Activated gamma-delta T cell (primary cell): ENCODE results near the gene PTGIR.

Experiments
- DNase-seq: peaks from one replicate; lab custom pipeline; 2025; lab: John Stamatoyannopoulos, UW

Gene PTGIR

DNA sequence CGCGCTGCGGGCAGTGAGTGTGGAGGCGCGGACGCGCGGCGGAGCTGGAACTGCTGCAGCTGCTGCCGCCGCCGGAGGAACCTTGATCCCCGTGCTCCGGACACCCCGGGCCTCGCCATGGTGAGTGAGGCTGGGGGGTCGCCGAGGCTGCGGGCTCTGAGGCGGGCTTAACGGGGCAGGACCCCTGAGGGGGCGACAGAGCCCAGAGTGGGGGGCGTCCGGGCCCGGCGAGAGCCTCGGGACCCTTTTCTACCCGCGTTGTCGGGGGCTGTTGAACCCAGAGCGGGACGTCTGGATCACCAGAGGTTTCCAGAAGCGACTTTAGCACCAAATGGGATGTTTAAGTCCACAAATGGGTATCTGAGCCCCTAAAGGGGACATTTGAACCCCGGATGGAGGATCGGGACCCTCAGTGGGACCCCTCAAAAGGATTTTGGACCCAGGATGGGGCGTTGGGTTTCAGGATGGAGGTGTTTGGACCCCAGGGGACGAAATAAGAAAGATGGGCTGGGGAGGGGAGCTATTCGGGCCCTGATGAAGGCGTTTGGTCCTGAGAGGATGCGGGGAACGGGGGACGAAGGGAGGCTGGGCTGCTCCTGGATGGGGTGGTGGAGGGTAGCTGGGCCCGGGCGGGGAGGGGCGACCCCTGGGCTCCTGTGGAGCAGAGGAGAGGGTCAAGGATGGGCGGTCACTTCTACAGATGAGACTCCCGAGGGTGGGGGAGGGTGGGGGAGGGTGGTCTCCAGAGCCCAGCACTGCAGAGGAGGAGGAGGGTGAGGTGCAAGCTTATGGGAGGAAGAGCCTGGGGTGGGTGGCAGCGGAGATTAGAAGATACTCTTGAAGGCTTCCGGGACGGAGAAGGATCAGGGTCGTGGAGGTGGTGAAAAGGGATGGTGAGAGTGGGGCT, 23.3 kb downstream of the PTGIR start, which contains the start of gene CALM3:
Gene CALM3 (plus strand): TSS at position 13 of the 907 bp plus-strand sequence. CDS start 105 bp downstream, at position 118.
- no peak for DNase-seq

DNA sequence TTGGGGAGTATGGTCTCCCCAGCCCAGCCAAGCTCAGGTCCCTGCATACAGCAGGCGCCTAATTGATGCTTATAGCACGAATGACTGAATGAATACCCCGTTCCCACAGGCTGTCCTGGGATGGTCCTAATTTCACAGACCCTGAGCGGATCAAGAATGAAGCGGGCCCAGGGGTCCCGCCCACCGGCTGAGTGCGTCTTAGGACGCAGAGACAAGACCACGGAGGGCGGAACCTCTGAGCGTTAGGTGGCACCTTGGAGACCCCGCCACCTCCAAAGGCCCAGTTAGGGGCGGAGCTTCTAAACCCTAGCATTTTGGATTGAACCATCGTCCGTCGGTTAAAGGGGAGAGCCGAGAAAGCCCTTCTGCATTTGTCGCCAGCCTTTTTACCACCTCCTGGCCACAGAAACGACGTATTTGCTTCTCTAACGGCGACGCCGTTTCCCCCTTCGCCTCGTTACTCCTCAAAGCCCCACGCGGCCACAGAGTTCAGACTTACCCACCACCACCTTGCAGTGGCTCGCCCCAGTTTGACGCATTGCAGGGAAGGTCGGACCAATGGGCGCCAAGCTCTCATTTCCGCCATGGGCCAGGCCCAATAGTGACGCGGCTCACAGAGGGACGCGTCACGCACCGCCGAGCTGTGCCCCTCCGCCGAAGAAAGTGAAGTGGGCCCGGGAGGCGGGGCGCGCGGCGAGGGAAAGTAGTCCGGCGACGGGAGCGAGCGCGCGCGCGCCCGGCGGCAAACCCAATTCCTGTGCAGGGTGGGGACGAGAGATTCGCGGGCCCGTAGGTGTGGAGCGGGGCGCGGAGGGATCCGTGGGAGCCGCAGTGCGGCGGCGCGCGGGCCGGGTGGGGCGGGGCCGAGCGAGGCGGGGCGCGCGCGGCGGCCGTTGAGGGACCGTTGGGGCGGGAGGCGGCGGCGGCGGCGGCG, 24.2 kb downstream of the PTGIR start:
- DNase-seq = peak; percentile 98

DNA sequence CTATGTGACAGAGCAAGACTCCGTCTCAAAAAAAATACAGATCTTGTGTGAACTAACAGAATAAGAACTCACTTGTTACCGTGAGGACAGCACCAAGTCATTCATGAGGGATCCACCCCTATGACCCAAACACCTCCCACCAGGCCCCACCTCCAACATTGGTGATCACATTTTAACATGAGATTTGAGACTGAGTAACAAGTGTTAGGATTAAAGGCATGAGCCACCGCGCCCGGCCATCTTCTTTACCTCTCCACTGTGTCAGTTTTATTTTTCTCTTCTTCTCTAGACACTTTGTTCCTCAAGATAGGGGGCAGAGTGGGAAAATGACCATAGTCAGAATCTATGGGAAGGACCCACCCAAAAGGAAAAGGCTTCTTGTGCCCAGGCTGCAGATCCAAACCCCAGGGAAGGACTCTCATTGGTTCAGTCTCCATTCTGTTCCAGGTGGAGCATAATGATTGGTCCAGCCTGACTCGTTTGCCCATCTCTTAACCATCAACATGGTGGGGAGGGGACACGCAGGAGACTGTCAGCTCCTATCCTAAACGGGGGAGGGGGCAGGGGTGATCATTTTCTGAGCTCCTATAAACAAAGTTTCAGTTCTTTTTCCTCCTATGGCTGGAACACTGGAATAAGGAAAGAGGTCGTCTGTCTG, 25.0 kb downstream of the PTGIR start:
- no peak for DNase-seq

DNA sequence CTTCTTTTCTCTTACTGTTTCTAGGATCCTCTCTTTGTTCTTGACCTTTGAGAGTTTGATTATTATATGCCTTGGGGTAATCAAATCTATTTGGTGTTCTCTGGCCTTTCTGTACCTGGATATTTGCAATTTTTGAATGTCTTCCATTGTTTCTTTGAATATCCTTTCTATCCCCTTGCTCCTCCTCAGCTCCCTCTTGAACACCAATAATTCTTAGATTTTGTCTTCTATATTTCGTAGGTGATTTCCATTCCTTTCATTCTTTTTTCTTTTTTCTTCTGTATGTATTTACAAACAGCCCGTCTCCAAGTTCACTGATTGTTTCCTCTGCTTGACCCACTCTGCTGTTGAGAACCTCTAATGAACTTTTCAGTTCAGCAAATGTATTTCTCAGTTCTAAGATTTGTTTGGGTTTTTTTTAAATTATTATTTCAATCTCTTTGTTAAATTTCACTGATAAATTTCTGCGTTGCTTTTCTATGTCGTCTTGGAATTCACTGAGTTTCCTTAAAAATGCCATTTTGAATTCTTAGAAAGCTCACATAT, 26.4 kb downstream of the PTGIR start:
- DNase-seq = no peak

DNA sequence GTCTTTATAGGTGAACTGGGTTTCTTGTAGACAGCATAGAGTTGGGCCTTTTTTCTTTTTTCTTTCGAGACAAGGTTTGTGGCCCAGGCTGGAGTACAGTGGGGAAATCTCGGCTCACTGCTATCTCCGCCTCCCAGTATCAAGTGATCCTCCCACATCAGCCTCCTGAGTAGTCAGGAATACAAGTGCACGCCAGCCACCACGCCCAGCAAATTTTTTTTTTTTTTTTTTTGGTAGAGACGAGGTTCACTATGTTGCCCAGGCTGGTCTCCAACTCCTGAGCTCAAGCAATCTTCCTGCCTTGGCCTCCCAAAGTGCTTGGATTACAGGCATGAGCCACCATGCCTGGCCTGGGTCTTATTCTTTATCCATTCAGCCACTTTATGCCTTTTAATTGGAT, 28.9 kb downstream of the PTGIR start:
- no peak for DNase-seq

DNA sequence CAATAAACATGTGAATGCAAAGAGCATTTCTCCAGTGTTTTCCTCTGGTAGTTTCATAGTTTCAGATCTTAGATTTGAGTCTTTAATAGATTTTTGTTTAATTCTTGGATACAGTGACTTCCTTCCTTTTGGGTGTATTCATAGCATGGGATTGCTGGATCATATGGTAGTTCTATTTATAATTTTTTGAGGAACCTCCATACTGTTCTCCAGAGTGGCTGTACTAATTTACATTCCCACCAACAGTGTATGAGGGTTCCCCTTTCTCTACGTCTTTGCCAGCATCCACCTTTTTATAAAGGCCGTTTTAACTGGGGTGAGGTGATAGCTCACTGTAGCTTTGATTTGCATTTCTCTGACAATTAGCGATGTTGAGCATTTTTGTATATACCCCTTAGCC, 33.0 kb downstream of the PTGIR start:
- no peak for DNase-seq

DNA sequence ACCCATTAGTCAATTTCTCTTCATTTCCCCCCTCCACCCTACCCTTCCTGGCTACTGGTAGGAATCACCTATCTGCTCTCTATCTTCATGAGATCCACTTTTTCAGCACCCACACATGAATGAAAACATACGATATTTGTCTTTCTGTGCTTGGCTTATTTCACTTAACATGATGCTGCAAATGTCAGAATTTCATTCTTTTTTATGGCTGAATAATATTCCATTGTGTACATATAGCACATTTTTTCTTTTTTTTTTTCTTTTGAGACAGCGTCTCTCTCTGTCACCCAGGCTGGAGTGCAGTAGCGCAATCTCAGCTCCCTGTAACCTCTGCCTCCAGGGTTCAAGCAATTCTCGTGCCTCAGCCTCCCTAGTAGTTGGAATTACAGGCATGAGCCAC, 33.6 kb downstream of the PTGIR start:
- no peak for DNase-seq

DNA sequence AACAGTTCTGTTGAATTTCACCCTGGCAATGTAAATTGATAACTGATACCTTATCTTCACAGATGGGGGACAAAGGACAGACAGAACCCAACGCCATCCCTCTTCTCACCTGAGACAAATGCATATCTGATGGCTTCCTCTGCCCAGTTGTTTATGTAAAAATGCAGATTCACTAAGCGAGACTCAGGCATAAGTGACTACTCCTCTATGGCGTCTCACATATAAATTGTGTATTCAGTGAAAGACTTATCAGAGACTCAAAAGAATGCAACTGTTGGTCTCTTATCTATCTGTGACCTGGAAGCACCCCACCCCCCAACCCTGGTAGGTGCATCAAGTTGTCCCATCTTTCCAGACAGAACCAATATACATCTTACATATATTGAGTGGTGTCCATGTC, 37.0 kb downstream of the PTGIR start:
- no peak for DNase-seq

DNA sequence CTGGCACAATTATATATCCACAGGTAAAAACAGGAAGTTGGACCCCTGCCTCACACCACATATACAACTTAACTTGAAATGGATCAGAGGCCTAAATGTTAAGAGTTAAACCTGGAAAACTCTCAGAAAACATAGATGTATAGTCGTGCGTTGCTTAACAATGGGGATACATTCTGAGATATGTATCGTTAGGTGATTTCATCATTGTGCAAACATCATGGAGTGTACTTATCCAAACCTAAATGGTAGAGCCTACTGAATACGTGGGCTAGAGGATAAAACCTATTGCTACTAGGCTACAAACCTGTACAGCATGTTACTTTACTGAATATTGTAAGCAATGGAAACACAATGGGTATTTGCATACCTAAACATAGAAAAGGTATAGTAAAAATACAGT, 38.6 kb downstream of the PTGIR start:
- DNase-seq = no peak

DNA sequence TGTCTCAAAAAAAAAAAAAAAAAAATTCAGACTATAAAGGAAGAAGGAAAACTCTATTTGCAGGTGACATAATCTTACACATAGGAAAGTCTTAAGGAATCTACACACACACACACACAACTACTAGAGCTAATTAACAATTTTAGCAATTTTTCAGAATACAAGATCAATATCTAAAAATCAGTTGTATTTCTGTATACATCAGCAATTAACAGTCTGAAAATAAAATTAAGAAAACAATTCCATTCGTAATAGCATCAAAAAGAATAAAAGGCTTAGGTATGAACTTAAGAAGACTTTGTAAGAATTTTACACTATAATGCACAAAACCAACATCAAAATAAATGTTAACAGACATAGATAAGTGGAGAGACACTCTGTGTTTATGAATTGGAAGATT, 39.4 kb downstream of the PTGIR start:
- no peak for DNase-seq

DNA sequence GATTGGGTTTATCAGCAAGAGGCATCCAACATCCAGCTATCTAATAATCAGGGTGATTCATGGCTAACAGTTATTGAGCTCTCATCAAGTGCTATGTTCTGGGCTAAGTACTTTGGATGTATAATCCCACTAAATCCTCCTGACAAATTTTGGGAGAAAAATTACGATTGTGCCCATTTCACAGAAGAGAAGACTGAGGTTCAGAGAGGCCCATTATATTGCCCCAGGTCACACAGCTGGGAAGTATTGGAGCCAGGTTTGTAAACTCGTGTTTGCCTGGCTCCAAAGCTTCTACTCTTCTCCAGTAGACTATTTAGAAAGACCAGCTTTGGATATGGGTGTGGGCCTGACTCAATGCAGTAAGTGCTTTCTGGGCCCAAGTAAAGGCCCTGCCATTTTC, 44.6 kb downstream of the PTGIR start:
- DNase-seq = no peak

DNA sequence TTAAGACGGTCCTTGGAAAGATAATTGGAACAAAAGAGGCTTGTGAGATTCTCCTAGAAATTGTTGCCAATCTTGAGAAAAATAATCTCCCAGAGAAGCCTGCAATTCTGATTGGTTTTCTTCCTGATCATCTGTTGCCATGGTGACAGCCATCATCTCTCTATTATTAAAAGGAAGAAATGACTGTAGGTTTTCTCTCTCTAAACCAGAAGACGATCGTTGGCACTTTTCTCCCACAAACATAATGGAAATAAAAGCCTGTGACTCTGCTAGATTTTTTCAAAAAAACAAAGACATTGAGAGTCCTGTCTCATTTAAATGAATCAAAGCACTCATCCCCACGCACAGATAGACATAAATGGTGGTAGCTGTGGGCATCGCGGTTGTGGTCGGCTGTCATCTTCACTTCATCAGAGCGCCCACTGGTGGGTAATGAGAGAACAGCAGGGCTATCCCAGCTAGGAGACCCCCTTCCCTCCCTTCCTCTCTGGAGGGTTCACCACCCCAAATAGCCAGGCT, 45.5 kb downstream of the PTGIR start:
- DNase-seq = no peak

DNA sequence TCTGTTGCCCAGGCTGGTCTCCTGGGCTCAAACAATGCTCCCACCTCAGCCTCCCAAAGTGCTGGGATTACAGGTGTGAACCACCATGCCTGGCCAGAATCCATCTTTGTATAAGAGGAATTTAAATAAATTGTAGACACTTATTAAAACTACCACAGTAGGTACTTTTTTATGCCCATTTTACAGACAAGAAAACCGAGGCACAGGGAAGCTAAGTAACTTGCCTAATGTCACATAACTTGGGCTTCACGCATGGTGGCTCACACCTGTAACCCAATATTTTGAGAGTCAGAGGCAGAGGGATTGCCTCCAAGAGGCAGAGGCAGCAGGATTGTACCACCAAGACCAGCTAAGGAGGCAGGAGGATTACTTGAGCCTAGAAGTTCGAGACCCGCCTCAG, 46.4 kb downstream of the PTGIR start:
- no peak for DNase-seq

DNA sequence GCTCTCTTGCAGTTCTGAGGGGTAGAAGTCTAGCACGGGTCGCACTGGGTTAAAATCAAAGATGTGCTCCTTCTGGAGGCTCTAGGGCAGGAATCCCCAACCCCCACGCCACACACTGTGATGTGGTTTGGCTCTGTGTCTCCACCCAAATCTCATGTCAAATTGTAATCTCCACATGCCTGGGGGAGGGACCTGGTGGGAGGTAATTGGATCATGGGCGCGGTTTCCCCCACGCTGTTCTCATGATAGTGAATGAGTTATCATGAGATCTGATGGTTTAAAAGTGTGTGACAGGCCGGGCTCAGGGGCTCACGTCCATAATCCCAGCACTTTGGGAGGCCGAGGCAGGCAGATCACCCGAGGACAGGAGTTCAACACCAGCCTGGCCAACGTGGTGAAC, 50.4 kb downstream of the PTGIR start:
- no peak for DNase-seq

DNA sequence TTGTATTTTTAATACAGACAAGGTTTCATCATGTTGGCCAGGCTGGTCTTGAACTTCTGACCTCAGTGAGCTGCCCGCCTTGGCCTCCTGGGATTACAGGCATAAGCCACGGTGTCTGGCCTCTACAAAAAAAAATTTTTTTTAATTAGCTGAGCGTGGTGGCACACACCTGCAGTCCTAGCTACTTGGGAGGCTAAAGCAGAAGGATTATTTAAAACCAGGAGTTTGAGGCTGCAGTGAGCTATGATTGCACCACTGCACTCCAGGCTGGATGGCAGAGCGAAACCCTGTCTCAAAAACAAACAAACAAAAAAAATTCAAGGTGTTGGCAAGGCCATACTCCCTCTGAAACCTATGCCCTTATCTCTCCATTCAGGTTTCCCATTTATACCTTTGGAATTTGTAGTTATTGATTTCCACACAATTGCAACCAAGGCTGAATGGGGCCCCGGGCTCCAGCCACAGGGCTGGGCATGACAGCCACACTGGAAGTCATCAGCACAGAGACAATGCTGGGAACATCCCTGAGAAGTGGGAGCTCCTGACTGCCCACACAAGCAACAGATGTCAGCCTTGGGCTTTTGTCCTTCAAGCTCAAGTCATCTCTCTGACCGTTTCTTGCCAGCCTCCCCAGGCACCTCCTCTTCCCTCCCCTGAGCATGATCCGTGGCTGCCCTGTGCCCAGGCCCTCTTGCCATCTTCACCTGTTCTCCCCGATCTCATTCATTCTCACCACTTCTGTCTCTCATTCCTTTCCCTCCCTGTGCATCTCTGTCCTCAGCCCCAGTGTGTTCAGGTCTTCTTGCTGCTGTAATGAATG, 51.0 kb downstream of the PTGIR start:
- no peak for DNase-seq

DNA sequence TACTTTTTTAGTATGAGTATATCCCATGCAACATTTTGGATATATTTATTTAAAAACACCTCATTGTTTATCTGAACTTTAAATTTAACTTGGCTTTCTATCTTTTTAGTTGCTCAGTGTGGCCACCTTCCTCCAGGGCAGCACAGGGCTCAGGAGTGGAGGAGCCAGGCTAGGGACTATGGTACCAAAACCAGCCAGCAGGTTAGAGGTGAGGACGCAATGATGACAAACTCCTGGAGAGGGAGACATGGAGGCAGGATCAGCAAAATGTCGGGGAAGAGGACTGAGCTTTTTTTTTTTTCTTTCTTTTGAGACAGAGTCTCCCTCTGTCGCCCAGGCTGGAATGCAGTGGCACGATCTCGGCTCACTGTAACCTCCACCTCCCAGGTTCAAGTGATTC, 53.4 kb downstream of the PTGIR start:
- DNase-seq = no peak
